IPS DF 4.7 (cell line): ENCODE results near the gene ACIN1.

Experiments
- DNase-seq: peaks from one replicate; pipeline ENCODE4 v3.0.0-alpha.2; 2013; ENCODE audit warnings: low spot score; ENCODE audit errors: extremely low read depth

ACIN1 gene

GRCh38 chr14:23057757-23058653 lies 36.9 kb downstream of the ACIN1 start:
- DNase-seq = peak; percentile 85

- no peak for DNase-seq
Observed at GRCh38 chr14:23056956-23057756, 37.8 kb downstream of the ACIN1 start, which contains the start of gene CDH24. CDH24 (minus strand) TSS chr14:23057520; CDS start chr14:23055733, 1,787 bp downstream.

GRCh38 chr14:23056145-23056955 lies 38.6 kb downstream of the ACIN1 start:
- no peak for DNase-seq

- no peak for DNase-seq
Observed at GRCh38 chr14:23055621-23056144, 39.3 kb downstream of the ACIN1 start.

GRCh38 chr14:23055147-23055550 lies 39.8 kb downstream of the ACIN1 start:
- DNase-seq = no peak

- no peak for DNase-seq
Observed at GRCh38 chr14:23054000-23054811, 40.7 kb downstream of the ACIN1 start.

- no peak for DNase-seq
Observed at GRCh38 chr14:23053426-23053825, 41.5 kb downstream of the ACIN1 start.

GRCh38 chr14:23052671-23053070 lies 42.3 kb downstream of the ACIN1 start:
- no peak for DNase-seq

GRCh38 chr14:23052182-23052623 lies 42.7 kb downstream of the ACIN1 start:
- no peak for DNase-seq

- DNase-seq = no peak
Observed at GRCh38 chr14:23051141-23052057, 43.5 kb downstream of the ACIN1 start.

- DNase-seq = no peak
Observed at GRCh38 chr14:23049011-23049410, 45.9 kb downstream of the ACIN1 start.

- DNase-seq = no peak
Observed at GRCh38 chr14:23047751-23048693, 46.9 kb downstream of the ACIN1 start.

- no peak for DNase-seq
Observed at GRCh38 chr14:23047034-23047634, 47.8 kb downstream of the ACIN1 start.

GRCh38 chr14:23045419-23046357 lies 49.2 kb downstream of the ACIN1 start:
- no peak for DNase-seq

- no peak for DNase-seq
Observed at GRCh38 chr14:23044840-23045239, 50.1 kb downstream of the ACIN1 start.

- DNase-seq = no peak
Observed at GRCh38 chr14:23043754-23044153, 51.2 kb downstream of the ACIN1 start.

- no peak for DNase-seq
Observed at GRCh38 chr14:23043145-23043544, 51.8 kb downstream of the ACIN1 start.
